HuH-7 (cell line): ENCODE measurements around the gene CTDNEP1.

ENCODE experiments used
- DNase-seq: peaks from one replicate; pipeline ENCODE4 v3.0.0; 2011; ENCODE audit warnings: low spot score

CTDNEP1 gene

DNA sequence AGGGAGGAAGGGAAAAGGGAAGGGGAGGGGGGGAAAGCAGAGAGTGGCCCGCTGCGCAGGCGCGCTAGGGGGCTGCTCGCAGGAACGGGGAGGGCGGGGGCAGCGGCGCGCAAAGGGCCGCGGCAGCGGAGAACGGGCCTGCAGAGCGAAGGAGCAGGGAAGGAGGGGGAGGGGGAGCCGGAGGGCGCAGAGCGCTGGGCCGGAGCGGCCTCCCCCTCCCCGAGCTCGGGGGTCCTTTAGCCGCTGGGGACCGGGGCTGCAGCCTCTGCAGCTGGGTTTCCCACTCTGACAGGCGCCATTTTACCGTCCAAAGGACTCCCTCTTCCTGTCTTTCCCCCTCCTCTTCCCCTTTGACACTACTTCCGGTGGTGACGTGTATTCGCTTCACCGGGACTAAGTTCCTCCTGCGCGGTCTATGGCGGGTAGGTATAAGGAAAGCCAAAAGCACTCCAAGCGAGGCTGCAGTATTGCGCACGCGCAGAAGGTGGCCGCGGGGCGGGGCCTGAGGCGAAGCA lies at the start of gene CTDNEP1:
Gene CTDNEP1 (minus strand): TSS at position 74 of the 515 bp plus-strand sequence. CDS start 438 bp downstream, outside the sequence.
- DNase-seq: peak; percentile 91

DNA sequence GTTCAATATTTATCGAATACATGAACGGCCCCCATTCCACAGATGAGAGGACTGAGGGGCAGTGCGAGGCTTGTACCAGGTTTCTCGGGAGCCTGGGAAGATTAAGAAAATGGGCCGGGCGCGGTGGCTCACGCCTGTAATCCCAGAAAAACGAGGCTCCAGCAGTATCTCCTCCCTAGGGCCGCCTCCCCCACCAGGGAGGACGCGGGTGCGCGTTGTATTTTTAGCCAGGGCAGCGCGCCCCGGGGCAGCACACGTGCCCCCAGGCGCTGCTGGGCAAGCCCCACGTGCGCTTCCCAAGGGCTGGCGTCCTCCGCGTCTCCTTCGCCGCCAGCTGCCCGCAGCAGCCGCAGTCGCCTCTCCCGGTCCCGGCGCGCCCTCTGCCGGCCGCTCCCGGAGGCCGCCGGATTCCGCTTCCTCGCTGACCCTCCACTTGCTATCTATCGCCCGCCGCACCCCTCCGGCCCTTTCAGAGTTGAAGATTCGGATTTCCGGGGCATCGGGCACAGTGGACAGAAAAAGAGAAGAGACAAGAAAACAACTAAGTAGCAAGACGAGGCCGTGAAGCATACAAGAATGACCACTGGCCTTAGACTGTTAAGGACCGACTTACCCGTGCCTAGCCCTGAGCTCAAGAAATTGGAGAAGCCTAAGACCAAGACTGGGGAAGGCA lies 44.8 kb upstream of the CTDNEP1 start:
- DNase-seq: peak; percentile 77

DNA sequence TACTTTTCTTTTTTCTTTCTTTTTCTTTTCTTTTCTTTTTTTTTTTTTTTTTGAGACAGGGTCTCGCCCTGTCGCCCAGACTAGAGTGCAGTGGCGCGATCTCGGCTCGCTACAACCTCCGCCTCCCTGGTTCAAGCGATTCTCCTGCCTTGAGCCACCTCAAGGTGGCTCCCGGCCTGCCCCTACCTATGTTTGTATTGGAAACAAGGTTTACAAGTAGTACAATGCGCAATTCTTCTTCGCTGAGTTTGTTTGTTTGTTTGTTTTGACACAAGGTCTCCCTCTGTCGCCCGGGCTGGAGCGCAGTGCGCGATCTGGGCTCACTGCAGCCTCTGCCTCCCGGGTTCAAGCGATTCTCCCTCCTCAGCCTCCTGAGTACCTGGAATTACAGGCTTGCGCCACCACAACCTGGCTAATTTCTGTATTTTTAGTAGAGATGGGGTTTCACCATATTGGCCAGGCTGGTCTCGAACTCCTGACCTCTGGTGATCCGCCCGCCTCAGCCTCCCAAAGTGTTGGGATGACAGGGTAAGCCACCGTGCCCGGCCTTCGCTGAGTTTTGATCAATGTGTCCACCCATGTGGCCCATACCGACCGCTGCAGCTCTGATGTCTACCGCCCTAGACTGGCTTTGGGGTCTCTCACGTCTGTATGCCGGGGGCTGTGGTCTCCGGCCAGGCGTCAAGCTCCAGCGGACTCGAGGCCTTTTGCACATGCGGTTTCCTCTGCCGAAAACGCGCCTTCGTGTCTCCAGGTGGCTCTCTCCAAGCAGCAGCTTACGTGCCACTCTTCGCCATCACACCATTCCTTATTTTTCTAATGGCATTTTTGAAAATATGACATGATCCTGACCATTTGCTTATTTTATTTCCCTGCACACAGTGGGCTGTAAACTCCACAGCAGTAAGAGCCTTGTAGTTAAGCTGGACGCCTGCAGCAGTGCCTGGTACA lies 44.0 kb upstream of the CTDNEP1 start:
- no peak for DNase-seq

DNA sequence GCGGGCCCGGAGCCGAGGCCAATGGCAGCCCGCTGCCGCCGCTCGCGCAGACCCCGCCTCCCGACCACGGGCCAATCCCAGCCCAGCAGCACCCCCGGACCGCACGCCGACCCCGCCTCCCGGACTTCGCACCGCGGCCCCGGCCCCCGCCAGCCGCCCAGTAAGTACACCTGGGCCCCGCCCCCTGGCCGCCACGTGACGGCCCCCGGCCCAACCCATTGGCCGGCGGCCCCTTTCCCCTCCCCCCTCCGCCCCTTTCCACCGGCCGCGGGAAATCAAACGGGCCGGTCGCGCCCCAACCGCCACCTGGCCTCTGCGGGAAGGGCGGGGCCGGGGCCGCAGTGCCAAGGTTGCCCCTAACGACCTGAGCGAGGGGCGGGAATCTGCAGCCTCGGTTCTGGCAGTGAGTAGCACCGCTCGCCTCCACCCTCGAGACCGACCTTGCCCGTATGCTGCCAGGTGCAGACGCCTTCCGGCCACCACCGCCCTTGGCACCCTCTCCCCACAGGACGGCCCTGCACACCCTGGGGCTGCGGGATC lies 43.1 kb upstream of the CTDNEP1 start, which contains the start of gene YBX2:
Gene YBX2 (minus strand): TSS at position 26 of the 540 bp plus-strand sequence. CDS start 139 bp downstream, outside the sequence.
- peak; percentile 84 for DNase-seq

DNA sequence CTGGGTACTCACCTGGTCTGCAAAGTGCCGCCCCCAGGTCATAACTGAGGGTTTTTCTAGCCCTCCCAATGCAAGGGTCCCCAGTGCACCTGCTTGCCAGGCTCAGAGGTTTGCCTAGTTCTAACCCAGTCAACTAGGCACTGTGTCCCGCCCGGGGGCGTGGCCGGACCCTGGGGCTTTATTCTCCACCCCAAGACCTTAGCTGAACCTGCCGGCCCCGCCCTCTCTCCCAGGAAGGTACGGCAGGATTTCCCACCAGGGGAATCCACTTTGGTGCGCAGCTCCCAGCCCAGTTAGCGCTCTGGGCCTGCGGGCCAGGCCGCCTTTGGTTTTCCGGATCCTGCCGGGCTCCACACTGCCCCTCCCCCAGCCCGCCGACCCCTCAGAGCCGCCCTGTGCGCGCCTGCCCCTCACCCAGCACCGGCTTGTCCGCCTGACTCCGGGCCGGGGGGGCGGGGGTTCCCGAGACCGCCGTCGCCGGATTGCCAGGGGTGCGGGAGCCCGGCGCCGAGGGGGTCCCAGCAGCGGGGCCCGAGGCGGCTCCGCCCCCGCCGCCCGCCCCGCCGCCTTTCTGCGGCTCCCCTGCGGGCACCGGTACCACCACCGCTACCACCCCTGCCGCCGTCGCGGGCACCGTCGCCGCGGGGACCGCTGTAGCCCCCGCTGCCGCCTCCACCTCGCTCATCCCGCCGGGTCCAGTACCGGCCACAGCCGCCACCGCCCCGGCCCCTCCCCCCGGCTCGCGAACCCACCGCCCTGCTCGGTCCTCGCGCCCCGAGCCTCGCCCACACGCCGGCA lies 42.5 kb upstream of the CTDNEP1 start:
- DNase-seq: no peak

DNA sequence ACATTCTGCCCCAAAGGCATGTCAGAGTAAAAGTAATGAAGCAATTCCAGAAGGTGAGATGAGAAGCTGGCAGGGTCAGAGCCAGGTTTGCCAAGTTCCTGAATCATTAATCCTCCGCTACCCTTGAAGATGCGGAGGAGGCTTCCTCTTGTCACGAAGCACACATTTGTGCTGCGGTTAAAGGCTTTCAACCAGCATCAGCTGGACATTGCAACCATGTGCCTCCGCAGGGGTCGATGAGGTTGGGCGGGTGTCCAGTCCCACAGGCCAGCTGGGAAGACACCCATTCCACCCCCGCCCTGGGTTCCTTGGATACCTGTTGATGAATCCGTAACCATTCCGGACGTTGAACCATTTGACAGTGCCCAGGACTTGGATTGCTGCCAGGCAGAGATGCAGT lies 41.6 kb upstream of the CTDNEP1 start:
- DNase-seq: no peak

DNA sequence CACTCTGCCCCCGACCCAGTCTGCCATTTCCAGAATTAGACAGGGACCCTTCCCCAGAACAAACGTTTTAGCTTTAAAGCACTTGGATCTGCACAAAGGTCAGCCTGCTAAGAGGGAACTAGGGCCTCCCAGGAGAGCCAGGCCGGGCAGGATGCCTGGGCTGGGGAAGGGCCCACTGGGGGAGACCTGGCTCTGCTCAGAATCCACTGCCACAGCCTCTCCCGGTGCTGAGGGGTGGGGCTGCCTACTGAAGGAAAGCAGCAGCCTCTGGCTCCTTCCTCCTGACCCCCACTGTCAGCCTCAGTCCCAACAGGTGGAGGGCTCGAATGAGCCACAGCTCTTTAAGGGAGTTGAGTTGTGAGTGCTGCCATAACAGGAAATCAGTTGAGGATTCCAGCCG lies 41.2 kb upstream of the CTDNEP1 start:
- DNase-seq: no peak

DNA sequence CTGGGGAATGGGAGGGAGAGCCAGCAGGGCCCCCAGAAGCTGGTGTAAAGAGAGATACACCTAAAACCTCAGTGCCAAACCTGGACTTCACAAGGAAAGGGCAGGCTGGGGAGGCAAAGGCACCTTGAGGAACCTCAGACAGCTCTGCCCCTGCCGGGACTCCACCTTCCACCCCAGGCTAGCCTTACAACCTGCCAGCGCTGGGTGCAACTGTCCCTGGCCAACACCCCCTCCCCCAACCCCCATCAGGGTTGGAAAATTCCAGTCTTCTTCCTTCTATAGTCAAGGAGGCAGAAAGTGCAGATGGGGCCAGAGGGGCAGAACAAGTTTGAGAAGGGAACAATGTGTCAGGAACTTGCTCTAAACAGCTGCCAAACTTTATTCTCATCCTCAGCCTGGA lies 40.7 kb upstream of the CTDNEP1 start:
- DNase-seq: no peak

DNA sequence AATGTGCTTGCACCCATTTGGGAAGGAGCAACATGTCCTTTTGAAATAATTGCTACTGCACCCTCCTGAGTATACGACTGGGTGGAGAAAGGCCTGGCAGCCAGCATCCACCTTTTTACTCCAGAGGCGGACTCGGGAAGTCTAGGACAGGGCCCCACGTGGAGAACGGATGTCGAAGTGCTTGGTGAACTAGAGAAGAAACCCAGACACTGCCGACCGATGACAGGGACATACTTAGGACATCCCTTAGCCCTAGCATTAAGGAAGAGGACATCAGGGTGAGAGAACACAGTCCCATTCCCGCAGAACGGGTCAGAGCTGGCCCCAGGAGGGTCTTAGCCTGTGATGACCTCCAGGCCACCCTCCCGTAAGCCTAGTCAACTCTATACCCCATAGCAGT lies 39.2 kb upstream of the CTDNEP1 start:
- DNase-seq: no peak

DNA sequence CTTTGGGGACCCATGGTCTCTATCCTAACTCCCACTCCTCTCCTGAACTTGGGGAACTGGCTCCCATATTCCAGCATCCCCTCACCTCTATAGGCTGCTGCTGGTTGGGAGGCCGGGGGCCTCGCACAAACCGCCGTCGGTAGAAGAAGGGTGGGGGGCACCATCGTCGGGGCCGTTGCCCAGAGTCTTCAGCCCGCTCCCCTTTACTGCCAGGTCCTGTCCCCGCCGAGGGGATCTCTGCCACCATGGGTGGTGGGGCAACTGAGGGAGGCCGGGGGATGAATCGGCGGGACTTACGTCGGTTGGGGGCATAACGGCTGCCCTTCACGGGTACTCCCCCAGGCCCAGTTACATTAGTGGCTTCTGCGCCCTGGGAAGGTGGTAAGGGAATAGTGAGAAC lies 38.6 kb upstream of the CTDNEP1 start:
- DNase-seq: no peak

DNA sequence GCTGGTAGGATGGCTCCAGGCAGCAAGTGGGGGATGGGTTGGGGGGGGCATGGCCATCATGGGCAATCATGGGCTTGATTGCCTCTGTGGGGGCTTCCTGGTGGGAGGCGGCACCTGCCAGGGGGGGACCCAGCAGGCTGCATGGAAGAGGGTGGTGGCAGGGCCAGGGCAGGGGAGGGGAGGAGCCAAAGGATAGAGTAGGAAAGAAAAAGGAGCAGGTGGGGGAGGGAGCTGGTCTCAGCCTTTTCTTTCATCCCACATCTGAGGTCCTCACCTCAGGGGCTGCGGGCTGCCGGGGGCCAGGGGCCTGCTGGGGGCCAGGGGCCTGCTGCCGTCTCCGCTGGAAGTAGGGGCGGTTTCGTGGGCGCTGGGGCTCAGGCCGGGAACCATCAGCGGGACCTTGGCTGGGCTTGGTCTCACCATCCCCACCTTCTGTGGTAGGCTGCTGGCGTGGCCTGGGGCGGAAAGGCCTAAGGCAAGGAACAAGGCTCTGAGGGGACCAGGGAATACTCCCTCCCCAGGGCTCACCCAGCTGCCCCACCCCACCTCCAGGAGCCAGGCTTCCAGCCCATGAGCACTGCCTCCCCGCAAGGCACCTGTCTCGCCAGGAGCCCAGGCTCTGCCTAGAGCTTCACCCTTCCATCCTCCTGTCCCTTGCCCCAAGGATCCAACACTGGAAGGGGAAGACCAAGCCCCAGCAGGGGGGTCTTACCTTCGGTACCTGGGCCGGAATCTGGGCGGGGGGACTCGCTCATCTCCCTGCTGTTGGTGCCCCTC lies 37.9 kb upstream of the CTDNEP1 start:
- DNase-seq: no peak

DNA sequence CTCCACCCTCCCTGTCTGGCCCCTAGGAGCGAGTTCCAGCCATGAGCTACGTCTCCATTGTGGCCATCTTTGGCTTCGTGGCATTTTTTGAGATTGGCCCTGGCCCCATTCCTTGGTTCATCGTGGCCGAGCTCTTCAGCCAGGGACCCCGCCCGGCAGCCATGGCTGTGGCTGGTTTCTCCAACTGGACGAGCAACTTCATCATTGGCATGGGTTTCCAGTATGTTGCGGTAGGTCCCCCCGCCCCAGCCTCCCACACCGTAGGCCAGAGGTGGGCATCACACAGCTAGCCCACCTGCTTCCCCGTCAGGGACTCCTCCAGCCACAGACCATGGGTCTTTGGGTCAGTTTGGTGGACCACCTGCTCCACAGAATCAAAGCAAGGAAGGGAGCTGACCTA lies 34.1 kb upstream of the CTDNEP1 start:
- no peak for DNase-seq

DNA sequence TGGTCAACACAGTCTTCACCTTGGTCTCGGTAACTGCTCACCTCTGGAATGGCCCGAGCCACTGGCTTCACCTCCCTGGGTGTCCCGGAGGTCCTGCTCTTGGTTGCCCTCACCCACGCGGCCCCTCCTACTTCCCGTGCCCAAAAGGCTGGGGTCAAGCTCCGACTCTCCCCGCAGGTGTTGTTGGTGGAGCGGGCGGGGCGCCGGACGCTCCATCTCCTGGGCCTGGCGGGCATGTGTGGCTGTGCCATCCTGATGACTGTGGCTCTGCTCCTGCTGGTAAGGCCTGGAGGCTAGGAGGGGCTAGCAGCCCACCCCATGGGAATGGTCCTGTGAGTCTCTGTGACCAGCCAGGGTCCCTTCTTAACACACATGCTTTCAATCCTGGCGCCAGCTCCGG lies 33.4 kb upstream of the CTDNEP1 start:
- DNase-seq: no peak

DNA sequence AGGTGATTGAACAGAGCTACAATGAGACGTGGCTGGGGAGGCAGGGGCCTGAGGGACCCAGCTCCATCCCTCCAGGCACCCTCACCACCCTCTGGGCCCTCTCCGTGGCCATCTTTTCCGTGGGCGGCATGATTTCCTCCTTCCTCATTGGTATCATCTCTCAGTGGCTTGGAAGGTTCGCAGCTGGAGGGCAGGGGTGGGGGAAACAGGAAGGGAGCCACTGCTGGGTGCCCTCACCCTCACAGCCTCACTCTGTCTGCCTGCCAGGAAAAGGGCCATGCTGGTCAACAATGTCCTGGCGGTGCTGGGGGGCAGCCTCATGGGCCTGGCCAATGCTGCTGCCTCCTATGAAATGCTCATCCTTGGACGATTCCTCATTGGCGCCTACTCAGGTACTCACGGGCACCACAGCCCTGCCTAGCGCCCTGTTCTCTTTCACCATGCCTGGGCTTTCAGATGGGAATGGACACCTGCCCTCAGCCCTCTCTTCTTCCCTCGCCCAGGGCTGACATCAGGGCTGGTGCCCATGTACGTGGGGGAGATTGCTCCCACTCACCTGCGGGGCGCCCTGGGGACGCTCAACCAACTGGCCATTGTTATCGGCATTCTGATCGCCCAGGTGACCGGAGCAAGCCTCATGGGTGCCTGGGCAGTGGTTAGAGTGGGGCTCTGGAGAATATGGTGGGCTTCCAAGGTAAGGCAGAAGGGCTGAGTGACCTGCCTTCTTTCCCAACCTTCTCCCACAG lies 32.1 kb upstream of the CTDNEP1 start:
- no peak for DNase-seq

DNA sequence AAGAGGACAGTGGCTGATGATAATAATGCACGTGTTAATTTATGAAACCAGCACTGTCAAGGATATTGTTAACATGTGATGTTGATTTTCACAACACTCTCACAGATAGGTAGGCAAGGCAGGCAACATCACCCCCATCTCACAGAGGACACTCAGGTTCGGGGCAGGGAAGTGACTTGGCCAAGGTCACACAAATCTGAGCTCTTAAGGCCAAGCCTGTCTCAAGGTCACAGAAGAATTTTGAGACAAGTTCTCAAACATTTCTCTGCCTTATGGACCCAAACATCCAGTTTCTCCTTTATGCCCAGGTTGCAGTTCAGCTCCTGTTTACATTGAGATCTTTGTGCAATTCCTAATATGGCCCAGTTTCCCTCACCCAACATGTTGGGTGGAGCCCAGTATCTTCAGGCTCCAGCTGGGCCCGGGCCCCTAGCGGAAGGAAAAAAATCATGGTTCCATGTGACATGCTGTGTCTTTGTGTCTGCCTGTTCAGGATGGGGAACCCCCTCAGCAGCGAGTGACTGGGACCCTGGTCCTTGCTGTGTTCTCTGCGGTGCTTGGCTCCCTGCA lies 31.3 kb upstream of the CTDNEP1 start:
- no peak for DNase-seq

DNA sequence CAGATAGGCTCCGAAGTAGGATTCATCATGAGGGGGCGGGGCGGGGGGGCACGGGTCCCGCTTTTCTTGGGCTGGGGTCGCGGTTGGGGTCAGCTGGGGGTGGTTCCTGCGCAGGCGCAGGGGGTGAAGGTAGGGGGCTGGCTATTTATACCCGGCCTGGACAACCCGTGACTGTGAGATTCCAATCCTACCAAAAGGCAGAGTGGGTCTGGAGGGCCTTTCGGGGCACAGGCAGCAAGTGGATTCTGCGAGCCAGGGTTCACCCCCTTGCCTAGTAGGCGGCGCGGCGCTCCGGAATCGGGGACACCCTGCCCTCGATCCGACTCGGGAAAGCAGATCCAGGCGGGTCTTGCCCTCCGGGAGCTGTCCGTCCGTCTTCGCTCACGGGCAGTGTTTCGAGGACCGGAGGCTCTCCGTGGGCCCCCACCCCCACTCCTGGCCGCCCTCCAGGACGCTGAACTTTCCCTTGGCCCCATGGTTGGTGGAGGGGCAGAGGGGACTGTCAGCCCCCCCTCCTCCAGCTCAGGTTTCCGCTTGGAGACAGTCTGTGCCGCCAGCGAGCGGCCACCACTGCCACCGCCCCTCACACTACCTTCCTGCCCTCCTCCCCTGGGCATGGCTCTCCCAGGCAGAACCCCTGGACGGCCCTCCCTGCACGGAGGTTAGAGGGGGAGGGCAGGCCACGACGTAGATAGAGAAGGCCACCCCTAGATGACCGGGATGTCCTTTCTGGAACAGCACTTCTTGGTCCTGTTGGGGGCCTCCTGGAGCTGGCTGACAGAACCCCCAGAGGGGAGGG lies 30.6 kb upstream of the CTDNEP1 start:
- no peak for DNase-seq

DNA sequence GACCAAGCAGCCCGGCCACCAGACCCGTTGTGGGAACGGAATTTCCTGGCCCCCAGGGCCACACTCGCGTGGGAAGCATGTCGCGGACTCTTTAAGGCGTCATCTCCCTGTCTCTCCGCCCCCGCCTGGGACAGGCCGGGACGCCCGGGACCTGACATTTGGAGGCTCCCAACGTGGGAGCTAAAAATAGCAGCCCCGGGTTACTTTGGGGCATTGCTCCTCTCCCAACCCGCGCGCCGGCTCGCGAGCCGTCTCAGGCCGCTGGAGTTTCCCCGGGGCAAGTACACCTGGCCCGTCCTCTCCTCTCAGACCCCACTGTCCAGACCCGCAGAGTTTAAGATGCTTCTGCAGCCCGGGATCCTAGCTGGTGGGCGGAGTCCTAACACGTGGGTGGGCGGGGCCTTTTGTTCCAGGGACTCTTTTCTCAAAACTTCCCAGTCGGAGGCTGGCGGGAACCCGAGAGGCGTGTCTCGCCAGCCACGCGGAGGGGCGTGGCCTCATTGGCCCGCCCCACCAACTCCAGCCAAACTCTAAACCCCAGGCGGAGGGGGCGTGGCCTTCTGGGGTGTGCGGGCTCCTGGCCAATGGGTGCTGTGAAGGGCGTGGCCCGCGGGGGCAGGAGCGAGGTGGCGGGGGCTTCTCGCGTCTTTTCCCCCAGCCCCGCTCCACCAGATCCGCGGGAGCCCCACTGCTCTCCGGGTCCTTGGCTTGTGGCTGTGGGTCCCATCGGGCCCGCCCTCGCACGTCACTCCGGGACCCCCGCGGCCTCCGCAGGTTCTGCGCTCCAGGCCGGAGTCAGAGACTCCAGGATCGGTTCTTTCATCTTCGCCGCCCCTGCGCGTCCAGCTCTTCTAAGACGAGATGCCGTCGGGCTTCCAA lies 29.8 kb upstream of the CTDNEP1 start, which contains the start of gene SLC2A4:
Gene SLC2A4 (plus strand): TSS at position 645 of the 879 bp plus-strand sequence. CDS start 217 bp downstream, at position 862.
- DNase-seq: peak; percentile 98

DNA sequence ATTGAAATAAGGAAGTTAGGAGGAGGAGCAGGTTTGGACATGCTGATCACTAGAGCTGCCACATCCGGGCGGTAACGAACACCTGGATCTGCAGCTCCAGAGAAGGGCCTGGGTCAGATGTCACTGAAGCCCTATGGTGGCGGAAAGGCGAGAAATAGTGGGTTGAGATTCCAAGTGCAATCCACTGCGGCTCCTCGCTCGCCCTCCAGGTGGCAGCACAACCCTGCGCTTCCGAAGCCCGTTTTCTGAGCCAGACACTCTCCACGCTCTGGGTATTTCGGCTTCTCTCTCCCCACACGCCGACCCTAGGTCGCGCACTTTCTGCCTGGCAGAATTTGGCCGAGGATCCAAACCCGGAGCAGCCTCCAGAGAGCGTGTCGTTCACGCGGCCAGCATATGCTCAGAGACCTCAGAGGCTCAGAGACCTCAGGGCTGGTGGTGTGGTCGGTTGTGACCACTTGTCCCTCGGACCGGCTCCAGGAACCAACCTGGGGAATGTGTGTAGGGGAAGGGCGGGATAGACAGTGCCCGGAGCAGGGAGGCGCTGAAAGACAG lies 29.1 kb upstream of the CTDNEP1 start:
- peak; percentile 73 for DNase-seq
